HG03066 (cell line): Measurements from ENCODE around the gene MUC20.
A peak's percentile ranks its signal among the peaks of the same experiment; 100 is the strongest.
"Not testable (repeated sequence)": the region's sequence is repeated elsewhere in the genome, so short reads cannot be mapped to it uniquely, and the experiment has no call there.

Source experiments
- ATAC-seq: cut with Tn5 transposase; IDR thresholded peaks from one replicate; pipeline ENCODE4 v1.9.1; 2021; ENCODE audit warnings: low read depth; ENCODE audit not compliant: unreplicated experiment

Gene MUC20, protein sequence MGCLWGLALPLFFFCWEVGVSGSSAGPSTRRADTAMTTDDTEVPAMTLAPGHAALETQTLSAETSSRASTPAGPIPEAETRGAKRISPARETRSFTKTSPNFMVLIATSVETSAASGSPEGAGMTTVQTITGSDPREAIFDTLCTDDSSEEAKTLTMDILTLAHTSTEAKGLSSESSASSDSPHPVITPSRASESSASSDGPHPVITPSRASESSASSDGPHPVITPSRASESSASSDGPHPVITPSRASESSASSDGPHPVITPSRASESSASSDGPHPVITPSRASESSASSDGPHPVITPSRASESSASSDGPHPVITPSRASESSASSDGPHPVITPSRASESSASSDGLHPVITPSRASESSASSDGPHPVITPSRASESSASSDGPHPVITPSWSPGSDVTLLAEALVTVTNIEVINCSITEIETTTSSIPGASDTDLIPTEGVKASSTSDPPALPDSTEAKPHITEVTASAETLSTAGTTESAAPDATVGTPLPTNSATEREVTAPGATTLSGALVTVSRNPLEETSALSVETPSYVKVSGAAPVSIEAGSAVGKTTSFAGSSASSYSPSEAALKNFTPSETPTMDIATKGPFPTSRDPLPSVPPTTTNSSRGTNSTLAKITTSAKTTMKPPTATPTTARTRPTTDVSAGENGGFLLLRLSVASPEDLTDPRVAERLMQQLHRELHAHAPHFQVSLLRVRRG

DNA sequence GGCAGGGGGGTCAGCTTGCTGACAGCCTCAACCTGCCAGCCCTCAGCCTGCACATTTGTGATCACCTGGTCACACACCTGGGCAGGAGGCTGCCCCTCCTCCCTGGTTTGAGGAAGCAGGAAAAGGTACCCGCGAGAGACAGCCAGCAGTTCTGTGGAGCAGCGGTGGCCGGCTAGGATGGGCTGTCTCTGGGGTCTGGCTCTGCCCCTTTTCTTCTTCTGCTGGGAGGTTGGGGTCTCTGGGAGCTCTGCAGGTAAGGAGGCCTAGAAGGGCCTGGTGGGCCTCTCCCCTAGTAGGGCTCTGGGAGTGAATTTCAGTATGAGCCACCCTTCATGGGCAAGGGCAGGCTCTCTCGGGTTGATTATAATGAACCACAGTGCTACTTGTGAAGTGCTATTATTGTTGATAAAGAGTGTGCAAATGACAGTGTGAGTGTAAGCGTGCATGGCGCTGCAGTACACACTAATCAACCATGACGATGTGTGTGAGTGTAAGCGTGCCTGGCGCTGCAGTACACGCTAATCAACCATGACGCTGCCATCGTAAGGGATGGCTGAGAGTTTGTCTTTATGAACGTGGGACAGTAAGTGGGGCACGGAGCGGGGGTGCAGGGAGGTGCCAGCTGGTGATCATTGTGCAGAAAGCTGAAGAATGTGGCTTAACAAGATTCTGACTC is at the start of gene MUC20:
MUC20 (plus strand) TSS at position 148 of the 676 bp plus-strand sequence; CDS start at position 178, 30 bp downstream.
- ATAC-seq, result not testable (repeated sequence)

DNA sequence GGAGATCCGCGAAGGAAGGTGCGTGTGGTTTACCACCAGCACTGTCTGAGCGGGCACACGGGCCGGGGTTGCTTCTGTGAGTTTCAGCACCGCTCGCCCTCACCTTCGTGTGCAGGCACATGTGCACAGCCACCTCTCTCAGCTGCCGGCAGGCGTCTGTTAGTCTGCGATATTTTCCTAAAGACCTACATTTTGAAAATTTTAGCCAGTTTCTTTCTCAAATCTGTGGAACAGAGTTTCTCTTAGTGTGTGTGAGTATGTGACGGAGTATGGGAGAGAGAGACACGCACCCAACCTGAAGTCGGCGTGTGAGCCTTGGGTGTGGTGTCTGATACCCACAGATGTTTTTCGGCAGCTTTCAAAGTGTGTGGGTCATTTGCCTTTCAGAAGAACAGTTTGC is 49.5 kb upstream of the MUC20 start:
- not testable (repeated sequence) for ATAC-seq

DNA sequence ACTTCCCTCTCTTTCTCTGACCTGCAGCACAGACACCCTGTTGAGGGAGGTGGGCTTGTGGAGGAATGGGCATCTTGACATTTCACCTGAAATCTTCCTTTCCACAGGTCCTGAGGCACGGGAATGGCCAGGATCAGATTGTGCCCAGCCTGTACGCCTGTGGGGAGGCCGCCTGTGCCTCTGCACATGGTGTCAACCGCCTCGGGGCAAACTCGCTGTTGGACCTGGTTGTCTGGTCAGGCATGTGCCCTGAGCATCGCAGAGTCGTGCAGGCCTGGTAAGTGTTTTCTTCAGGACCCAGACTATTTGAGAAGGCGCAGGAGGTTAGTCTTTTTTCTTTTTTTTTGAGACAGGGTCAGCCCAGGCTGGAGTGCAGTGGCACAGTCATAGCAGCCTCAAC is 47.1 kb upstream of the MUC20 start:
- not testable (repeated sequence) for ATAC-seq

DNA sequence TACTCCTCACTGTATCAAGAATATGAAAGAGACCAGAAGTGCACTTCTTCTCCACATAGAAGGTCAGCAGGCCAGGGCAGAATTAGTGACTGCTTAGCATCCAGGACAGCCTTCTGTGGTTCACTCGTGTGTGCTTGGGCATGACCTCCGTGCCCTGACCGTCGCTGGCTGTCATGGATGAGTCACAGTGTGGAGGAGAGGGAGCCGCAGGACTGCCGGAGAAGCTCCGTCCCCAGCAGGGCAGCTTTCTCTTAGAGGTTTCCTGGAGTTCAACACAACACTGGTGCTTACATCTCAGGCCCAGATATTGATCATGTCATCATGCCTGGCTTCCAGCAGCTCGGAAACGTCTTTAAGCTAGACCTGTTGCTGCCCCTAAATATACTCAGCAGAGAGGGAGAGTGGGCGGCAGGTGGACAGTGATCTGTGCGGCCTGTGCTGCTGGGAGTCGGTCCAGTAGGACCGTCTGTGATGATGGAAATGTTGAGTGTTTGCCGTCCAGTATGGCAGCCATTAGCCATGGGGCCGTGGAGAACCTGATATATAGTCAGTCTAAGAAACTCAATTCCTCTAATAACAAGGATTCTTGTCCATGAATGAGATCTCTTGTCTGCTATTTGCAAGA is 42.3 kb upstream of the MUC20 start:
- ATAC-seq, result not testable (repeated sequence)

DNA sequence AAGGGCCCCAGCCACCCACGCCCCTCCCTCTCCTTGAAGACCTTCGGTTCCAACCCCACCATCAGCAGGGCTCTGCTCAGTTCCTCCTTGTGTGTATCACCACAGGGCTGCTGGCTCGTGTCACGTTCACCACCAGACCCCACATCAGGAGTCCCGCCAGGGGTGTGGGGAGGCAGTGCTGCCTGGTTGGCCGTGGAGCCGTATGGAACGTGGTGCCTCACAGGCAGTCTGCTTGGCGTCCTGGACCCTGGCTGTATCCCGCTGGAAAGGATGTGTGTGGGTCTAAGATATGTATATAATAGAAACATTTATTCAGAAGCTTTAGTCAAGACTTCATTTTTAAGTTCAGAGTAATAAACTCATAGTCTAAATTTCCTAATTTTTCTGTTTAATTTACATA is 40.1 kb upstream of the MUC20 start:
- not testable (repeated sequence) for ATAC-seq

DNA sequence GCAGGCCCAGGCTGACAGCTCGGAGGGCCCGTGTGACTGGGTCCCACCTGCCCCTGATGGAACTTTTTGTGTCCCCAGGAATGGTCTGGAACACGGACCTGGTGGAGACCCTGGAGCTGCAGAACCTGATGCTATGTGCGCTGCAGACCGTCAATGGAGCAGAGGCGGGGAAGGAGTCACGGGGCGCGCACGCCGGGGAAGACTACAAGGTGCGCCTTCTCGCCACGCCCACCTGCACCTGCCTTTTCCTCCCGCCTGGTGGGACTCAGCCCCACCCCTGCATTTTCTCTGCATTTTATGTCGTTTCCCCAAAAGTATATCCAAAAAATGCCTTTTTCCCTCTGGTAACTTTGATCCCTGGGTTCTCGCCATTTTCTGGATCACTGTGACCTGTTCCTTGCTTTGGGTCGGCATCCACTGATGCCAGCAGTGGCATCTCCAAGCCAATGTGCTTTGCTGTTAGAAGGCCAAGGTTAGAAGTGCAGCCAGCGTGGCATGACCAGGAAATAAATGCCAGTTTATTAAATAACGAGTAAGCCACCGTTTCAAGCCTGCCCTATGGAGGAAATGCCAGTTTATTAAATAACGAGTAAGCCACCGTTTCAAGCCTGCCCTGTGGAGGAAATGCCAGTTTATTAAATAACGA is 39.2 kb upstream of the MUC20 start:
- not testable (repeated sequence) for ATAC-seq

DNA sequence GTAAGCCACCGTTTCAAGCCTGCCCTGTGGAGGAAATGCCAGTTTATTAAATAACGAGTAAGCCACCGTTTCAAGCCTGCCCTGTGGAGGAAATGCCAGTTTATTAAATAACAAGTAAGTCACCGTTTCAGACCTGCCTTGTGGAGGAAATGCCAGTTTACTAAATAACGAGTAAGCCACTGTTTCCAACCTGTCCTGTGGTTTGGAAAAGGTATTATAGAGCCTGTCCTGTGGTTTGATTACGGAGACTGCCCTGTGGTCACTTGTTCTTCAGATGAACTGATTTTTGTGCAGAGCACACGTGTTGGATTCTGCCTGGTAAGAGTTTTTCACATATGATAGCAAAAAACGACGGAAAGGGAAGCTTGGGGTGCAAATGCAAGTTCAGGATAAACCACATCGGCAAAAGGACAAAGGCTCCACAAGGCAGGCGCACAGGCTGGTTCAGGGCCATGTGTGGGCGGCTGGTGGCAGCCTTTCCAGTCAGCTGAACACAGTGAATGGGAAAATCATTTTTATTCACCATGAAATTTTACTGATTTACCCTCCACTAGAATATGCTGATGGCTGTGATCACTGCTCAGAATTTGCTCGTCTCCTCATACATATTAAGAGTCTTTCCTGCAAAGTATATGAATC is 38.6 kb upstream of the MUC20 start:
- not testable (repeated sequence) for ATAC-seq

DNA sequence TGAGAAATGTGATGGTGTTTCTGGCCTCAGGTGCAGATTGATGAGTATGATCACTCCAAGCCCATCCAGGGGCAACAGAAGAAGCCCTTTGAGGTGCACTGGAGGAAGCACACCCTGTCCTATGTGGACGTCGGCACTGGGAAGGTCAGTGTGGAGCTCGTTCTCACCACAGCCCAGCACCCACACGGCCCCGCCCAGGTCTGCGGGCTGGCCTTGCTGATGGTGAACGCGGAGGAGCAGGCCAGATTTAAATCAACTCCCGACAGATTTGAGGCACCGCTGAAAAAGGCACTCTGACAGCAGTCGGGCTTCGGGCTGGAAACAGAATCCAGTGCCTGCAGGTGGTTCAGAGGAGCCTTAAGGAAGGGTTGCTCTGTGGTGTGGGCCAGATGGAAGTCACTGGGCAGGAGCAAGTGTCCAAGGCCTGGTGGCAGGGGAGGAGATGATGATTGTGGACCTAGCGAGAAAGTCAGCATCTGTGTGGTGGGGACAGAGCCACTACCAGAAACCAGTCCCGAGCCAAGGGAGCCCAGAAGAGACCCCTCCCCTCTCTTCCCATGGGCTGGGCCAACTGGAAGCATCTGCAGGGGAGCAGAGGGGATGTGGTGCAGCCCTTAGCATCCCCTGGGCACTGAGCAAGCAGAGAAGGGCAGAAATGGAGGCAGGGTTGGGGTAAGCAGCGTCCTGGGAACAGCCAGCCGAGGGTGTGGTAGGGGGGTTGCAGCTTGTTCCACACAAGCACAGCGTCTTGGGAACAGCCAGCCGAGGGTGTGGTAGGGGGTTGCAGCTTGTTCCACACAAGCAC is 36.9 kb upstream of the MUC20 start:
- peak; percentile 9 for ATAC-seq

DNA sequence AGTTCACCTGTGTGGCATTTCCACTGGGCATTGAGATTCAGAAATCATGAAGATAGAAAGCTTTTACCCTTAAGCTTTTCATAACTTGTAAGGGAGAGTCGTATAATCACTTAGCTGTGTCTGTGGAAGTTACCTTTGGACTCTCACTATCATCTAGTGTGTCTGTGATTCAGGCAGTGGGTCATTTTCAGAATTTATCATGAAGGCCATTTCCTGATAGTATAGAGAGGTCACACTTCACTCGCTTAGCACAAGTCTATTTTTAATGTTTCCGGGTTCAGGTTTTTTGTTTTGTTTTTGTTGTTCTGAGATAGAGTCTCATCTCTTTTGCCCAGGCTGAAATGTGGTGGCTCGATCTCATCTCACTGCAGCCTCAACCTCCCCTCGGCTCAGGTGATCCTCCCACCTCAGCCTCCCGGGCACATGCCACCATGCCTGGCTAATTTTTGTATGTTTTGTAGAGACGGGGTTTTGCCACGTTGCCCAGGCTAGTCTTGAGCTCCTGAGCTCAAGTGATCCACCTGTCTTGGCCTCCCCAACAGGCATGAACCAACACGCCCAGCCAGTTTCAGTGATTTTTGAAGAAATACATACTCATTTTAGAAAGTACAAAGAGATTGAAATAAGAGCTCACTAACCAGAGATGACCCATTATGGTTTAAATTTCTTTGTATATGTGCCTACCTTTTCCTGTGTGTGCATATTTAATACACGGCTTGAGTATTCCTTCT is 36.1 kb upstream of the MUC20 start:
- peak; percentile 78 for ATAC-seq

DNA sequence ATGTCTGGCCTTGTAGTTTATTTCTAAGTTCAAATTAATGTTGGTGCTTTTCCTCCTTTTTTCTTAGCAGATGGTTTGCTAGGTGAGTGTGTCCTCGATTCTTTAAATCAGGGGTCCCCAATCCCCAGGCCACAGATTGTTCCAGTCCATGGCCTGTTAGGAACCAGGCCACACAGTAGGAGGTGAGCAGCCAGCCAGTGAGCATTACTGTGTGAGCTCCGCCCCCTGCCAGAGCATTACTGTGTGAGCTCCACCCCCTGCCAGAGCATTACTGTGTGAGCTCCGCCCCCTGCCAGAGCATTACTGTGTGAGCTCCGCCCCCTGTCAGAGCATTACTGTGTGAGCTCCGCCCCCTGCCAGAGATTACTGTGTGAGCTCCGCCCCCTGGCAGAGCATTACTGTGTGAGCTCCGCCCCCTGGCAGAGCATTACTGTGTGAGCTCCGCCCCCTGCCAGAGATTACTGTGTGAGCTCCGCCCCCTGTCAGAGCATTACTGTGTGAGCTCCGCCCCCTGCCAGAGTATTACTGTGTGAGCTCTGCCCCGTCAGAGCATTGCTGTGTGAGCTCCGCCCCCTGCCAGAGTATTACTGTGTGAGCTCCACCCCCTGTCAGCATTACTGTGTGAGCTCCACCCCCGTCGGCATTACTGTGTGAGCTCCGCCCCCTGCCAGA is 34.1 kb upstream of the MUC20 start:
- ATAC-seq, result not testable (repeated sequence)

DNA sequence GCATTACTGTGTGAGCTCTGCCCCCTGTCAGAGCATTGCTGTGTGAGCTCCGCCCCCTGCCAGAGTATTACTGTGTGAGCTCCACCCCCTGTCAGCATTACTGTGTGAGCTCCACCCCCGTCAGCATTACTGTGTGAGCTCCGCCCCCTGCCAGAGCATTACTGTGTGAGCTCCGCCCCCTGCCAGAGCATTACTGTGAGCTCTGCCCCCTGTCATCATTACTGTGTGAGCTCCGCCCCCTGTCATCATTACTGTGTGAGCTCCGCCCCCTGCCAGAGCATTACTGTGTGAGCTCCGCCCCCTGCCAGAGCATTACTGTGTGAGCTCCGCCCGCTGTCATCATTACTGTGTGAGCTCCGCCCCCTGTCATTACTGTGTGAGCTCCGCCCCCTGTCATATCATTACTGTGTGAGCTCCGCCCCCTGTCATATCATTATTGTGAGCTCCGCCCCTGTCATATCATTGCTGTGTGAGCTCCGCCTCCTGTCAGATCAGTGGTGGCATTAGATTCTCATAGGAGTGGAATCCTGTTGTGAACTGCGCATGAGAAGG is 33.5 kb upstream of the MUC20 start:
- ATAC-seq, result not testable (repeated sequence)

DNA sequence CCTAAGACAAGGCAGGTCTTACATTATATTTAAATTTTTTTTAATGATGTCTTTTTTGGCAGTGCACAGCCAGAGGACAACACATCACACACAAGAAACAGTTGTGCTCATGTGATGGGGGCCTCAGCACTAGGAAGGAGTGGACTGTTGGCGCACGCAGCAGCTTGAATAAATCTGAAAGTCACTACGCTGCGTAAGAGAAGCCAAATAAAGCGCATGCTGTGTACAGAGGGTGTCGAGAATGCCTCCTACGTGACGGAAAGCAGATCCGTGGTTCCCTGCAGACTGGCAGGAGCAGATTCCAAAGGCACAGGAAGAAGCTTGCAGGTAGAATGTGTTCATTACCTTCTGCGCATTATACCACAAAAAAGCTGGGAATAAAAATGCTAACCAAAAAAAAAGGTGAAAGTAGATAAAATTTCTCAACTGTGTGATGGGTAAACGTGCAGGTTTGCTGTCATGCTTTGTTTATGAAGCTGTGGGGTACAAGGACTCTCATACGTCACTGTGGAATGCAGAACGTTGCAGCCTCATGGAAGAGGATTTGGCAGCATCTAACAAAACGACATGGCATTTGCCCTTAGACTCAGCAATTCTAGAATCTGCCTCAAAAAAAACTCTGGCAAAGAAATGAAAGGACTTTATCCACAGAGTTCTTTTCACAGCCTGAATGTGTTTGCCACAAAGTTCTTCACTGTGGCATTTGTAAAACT is 32.2 kb upstream of the MUC20 start:
- not testable (repeated sequence) for ATAC-seq

DNA sequence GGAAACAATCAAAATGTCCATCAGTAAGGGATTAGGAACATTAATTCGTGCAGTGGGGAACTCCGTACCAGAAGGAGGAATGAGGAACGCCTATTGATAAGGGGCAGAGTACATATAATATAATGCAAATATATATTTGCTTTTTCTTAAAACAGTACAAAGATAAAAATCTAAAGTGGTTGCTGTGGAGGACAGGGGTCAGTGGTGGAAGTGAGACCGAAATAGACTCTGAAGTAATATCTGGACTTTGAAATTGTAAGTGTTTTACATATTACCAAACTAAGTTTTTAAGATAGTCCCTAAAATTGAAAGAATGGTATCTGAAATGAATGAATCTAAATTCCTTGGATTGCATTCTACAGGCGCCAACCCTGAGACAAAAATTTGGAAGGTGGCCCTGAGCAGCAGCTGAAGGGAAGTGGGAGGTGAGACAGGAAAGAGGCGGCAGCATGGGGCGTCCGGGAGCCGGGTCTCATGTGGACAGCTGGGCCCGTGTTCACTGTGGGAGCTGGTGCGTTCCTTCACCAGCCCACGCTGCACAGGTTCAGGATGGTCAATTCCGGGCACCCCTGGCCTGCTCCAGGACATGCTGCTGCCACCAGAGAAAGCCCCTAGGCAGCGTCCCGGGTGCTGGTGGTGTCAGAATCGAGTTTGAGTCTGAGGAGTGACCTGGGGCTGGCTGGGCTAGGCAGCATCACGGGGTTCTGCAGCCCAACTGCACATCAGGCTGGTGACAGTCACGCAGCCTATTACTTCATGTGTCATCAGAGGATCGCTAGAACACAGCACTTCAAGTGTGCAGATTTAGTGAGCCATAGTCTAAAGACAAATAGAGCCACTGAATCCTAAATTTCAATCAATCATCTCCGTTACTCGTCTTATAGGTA is 31.4 kb upstream of the MUC20 start:
- ATAC-seq, result not testable (repeated sequence)

DNA sequence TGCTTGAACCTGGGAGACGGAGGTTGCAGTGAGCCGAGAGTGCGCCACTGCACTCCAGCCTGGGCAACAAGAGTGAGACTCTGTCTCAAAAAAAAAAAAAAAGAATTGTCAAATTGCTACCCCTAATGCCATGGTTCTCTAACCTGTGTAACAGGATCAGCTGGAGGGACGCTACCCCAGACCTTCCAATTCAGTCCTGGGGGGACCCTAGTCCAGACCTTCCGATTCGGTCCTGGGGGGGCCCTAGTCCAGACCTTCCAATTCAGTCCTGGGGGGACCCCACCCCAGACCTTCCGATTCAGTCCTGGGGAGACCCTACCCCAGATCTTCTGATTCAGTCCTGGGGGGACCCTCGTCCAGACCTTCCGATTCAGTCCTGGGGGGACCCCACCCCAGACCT is 29.8 kb upstream of the MUC20 start:
- ATAC-seq, result no peak

DNA sequence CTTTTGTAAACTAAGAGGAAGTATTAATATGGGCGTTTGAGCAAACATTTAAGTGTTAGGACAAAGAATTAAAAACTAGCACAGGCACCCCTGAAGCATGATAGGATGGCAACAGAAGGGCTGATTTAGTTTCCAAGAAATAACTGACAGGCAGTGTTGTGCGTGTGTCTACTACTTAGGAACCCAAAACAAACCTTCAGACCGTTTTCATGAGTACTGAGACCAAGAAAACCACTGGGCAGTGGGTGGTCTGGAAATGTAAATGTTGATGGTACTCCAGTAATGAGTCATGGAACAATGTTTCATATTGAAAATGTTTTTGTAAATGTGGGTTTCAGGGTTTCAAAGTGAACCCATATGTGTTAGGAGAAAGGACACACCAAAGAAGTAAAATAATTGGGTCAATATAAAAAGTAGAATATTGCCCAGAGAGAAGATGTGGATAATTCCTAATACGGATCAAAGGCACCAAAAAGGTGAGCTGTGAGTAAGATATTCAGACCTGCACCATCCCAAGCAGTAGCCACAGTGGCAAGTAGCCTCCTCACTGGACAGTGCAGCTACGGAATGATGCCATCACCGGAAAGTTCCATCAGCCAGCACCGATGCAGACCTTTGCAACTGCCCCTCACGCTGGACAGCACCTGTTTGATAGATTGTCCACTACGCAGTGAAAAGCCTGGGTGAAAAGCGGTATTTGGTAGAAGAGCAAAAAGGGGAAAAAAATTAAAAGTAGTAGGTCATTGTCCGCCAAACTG is 29.0 kb upstream of the MUC20 start:
- ATAC-seq, result not testable (repeated sequence)
